NCI-H146 (cell line): Measurements from ENCODE around the gene SWI5.
"Not testable (repeated sequence)": the region's sequence is repeated elsewhere in the genome, so short reads cannot be mapped to it uniquely, and the experiment has no call there.

Experiments used
- DNase-seq: peaks from one replicate; lab custom pipeline; 2025; lab: John Stamatoyannopoulos, UW

The SWI5 gene

GRCh38 chr9:128279088-128280073 is 3.3 kb downstream of the SWI5 start:
- DNase-seq = not testable (repeated sequence)

DNA sequence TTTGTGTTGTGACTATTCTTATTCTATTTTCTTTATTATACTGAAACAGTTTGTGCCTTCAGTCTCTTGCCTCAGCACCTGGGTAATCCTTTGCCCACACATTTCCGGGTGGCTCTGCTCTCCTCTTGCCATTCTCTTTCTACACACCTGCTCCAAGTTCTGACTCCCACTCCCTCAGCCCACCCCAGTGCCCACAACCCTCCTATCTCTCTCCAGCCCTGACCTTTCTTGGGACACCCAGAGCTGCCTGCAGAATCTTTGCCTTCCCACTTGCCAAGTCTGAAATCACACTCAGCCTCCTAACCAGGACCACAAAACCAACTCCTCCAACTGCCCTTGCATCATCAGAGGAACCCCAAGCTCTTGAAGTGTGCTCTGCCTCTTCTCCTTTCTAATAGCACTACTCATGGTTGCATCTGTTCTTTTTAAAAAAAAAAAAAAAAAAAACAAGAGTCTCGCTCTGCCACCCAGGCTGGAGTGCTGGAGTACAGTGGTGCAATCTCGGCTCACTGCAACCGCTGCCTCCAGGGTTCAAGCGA is 4.1 kb downstream of the SWI5 start:
- DNase-seq = no peak

GRCh38 chr9:128282500-128282899 is 6.4 kb downstream of the SWI5 start:
- DNase-seq = no peak

- DNase-seq = no peak
Measured at GRCh38 chr9:128285033-128285784, 9.1 kb downstream of the SWI5 start.

DNA sequence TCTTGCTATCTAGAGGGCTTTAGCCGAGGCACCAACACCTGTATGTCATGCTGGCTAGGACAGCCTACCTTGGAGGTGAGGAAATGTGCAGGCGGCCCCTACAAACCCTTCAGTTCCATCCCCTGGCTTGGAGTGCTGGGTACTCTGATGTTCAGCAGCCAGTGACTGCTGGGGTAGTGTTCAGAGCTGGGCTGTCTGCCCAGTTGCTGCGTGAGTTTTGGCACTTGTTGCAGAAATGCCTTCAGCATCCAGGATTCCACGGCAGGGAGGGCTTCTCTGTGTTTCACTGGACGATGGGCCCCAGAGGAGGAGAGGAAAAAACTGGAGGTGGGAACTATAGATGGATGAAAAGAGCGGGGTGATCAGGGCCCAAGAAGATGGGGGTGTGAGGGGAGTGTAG is 10.4 kb downstream of the SWI5 start:
- DNase-seq = no peak

DNA sequence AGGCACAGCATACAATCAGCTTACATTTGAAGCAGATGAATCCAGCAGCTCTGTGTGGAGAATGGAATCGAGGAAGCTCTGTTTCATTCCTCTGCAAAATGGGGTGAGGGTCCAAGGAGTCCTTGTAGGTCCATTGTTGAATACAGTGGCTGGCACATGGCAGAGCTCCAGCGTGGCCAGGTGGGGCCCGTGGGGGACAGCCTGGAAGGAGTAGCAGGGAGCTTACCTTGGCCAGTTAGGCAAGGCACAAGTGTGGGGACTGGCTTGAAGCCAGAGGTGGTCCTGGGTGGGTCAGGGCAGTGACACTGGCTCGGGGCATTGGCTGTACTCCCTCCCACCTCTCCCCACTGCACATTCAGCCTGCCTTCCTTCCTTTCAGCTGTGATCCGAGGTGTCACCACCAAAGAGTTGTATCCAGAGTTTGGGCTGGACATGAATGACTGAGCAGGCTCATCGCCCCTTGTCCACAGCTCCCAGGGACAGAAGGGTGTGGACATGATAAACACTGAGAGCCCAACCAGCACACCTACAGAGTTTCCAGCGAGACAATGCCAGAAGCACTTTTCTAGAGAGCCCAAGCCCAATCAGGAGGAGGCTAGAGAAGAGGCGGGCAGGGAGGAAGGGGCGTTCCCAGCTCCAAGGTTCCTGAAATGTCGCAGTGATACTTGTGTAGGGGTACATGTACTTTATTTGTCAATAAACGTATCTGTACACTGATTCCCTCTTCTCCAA is 12.4 kb downstream of the SWI5 start:
- DNase-seq = no peak

DNA sequence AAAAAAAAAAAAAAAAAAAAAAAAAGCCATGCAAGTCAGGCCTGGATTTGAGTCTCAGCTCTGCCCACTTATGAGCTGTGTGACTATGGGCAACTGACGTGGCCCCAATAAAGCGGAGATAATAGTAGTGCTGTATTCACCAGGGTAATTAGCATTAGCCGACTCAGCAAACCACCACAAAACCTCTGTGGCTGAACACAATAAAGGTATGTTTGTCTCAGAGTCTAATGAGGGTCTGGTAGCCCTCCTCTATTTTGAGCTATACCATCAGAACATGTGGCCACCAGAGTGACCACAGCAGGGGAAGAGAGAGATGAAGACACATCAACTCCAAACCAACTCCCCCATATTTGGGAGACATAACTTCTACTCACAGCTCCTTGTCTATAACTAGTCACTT is 15.9 kb downstream of the SWI5 start:
- no peak for DNase-seq

DNA sequence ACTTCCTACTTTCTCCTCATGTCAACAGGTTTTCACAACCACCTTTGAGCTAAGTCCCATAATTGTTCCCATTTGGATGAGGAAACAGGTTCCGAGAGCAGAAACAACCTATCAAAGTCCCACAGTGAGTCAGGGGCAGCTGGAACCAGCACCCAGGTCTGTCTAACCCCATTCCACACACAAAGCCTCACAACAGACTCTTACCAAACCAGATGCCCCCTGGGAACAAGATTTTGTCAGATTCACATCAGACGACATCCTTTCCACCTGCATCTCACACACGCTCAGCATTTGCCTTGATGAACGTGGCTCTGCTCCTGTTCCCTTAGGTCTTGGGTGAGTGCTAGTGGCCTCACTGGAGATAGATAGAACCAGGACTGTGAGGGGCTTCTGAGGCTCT is 17.0 kb downstream of the SWI5 start:
- DNase-seq = no peak

GRCh38 chr9:128294142-128294541 is 18.1 kb downstream of the SWI5 start:
- no peak for DNase-seq

- no peak for DNase-seq
Measured at GRCh38 chr9:128296340-128297220, 20.5 kb downstream of the SWI5 start.

DNA sequence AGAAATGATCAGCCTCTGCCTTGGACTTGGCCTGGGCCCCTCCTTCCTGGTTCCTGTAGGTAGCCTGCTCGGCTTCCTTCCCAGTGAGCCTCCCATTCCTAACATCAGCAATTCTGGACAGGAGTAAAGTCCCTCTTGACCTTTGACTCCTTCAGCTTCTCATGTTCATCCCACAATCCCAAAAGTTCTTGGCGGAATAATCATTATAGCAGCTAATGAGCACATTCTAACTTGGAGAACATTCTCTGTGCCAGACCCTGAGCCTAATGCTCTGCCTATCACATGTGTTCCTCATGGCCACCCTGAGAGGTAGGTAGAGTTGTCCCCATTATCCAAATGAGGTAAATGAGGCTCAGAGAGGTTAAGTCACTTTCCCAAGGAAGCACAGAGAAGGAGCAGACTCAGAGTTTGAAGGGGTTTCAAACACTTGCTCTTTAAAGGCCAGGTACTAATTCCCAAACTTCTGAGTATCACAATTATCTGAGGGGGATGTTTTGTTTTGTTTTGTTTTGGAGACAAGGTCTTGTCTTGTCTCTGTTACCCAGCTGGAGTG is 21.2 kb downstream of the SWI5 start:
- no peak for DNase-seq

DNA sequence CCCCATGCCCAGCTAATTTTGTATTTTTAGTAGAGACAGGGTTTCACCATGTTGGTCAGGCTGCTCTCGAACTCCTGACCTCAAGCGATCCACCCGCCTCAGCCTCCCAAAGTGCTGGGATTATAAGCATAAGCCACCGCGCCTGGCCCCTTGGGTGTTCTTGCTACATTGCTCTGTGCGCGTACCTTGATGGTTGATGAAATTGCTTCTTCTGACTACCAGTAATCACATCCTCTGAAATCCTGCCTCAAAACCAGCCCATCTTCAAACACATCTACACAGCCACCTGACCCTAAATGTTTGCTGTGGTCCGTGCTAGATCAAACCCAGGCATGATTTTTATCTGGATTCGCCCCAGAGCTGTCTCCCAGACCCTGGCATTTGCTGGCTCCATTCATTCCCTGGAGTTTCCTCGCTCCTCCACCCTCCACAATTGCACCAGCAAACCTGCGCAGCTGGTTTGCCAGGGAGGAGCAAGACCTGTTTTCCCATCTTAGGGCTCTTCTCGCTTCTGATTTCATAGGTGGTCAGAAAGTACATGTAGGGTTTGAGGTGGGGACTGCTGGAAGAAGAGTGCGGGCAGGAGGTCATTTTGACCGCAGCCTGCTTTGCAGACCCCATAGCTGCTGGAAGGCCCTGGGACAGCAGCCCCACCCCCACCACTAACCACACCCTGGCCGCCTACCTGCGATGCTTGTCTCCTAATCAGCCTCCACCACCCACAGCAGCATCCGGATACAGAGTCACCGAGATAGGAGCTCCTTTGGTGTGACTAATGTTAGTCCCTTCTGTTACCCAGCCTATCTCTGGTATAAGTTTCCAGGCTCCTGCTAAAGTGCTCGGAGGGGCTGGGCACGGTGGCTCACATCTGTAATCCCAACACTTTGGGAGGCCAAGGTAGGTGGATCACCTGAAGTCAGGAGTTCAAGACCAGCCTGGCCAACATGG is 22.7 kb downstream of the SWI5 start:
- no peak for DNase-seq

- no peak for DNase-seq
Measured at GRCh38 chr9:128304136-128304970, 28.3 kb downstream of the SWI5 start.

DNA sequence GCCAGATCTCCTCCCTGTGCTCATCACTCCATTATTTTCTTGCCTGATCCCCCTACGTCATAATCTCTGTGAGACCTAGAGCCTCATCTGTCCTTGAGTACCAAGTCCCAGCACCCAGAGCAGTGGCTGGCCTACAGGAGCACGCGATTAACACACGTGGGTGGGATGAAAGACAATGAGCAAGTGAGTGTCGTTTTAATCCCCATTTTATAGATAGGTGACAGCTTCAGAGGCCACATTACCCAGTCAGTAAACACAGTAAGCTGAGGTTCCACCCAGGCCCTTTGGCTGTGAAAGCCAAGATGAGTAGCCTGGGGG is 28.9 kb downstream of the SWI5 start:
- DNase-seq = no peak

DNA sequence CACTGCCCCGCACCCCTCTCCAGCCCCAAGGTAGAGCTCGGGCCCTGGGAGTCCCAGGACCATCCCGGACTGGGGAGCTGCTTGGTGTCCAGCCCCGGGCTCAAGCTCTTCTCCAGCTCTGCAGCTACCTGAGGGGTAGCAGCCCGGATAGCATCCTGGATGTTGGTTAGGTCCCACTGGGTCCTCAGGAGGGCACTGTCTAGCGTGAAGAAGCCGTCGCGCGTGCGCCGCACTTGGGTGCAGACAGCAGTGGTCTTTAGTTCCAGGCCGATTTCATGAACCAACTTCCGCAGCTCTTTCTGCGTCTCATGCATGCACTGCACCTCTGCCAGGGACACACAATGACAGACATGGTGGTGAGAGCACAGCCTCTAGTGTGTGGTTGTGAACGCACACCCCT is 33.5 kb downstream of the SWI5 start:
- DNase-seq = no peak

DNA sequence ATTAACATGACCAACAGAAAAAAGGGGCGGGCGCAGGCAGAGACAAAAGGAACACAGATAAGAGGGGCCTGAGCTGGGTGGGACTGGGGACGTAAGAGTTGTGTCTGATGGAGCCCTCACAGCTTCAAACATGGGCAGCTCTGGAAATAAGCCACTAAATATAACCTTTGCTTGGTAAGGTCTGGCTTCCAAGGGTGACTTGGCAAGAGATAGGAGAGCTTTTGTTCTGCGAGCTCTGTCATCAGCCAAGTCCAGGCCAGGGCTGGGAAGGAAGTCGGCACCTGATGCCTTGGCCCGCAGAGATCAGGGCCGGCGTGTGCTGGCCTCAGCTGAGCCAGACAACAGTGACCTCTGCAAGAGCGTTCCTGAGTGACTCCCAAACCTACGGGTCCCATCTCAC is 34.4 kb downstream of the SWI5 start:
- no peak for DNase-seq

DNA sequence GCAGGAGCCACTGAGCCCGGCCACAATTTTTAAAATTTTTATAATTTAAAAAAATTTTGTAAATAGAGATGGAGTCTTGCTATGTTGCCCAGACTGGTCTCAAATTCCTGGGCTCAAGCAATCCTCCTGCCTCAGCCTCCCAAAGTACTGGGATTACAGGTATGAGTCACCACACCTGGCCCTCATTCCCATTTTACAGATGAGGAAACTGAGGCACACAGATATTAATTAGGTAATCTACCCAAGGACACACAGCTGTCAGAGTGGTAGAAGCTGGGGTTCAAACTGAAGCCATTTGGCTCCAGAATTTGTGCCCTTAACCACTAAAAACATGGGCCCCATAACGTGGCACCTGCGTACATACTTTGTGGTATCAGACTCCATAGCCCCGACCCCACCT is 38.6 kb downstream of the SWI5 start:
- no peak for DNase-seq

- no peak for DNase-seq
Measured at GRCh38 chr9:128316421-128316820, 40.3 kb downstream of the SWI5 start.

DNA sequence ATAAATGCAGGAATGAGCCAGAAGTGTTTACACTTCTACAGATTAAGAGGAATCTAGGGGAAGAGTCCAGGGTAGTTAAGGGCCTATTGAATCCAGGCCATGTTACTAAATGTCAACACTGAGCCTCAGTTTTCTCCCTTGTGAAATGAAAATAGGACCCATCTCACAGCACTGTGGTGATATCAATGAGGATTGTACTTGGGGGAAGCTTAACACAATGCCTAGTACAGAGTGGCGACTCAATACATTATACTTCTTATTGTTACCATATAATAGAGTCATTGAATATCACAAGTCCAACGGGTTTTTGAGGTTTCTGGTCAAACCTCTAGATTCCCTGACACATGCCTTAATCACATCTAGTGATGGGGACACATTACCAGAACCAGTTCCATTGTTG is 41.6 kb downstream of the SWI5 start:
- DNase-seq = no peak
